Panc1 (cell line): Measurements from ENCODE around the gene TOGARAM2.

Source experiments
- SIN3A ChIP-seq: IDR thresholded peaks from 2 replicates; pipeline ENCODE4 v1.6.1; 2012; ENCODE audit warnings: low read depth, mild to moderate bottlenecking, low read length, moderate library complexity, borderline replicate concordance; ENCODE audit not compliant: insufficient read depth
- TF ChIP-seq, protein P1 (sequence below): fragments of 450-650 bp; IDR thresholded peaks from 2 replicates; pipeline ENCODE4 v1.5.1; 2017; ENCODE audit warnings: mild to moderate bottlenecking

DNA sequence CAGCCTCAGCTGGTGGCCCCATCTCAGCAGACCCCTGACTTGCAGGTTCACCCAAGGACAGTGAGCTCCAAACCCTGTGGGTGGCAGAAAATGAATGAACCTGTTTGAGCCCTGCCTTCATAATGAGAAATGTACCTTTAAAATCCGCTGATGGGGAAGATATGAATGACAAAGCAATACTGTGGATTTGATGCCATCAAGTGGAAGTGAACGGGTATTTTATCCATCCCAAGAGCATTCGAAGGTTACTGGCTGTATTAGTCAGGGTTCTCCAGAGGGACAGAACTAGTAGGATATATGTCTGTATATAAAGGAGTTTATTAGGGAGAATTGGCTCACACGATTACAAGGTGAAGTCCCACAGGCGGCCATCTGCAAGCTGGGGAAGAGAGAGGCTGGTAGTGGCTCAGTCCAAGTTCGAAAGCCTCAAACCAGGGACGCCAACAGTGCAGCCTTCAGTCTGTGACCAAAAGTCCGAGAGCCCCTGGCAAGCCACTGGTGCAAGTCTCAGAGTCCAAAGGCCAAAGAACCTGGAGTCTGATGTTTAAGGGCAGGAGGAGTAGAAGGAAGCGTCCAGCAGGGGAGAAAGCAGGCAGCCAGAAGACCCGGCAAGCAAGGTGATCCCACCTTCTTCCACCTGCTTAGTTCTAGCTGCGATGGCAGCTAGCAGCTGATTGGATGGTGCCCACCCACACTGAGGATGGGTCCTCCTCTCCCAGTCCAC is 32.1 kb downstream of the TOGARAM2 start:
- TF ChIP-seq, protein P1, sequence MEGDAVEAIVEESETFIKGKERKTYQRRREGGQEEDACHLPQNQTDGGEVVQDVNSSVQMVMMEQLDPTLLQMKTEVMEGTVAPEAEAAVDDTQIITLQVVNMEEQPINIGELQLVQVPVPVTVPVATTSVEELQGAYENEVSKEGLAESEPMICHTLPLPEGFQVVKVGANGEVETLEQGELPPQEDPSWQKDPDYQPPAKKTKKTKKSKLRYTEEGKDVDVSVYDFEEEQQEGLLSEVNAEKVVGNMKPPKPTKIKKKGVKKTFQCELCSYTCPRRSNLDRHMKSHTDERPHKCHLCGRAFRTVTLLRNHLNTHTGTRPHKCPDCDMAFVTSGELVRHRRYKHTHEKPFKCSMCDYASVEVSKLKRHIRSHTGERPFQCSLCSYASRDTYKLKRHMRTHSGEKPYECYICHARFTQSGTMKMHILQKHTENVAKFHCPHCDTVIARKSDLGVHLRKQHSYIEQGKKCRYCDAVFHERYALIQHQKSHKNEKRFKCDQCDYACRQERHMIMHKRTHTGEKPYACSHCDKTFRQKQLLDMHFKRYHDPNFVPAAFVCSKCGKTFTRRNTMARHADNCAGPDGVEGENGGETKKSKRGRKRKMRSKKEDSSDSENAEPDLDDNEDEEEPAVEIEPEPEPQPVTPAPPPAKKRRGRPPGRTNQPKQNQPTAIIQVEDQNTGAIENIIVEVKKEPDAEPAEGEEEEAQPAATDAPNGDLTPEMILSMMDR: no peak
- TF ChIP-seq SIN3A: no peak
